GM18508 (cell line): ENCODE measurements around the gene ZNF500.

Source experiments
- ATAC-seq: cut with Tn5 transposase; IDR thresholded peaks from one replicate; pipeline ENCODE4 v1.9.1; 2021; ENCODE audit warnings: moderate number of reproducible peaks; ENCODE audit not compliant: insufficient read depth, unreplicated experiment

Gene ZNF500

DNA sequence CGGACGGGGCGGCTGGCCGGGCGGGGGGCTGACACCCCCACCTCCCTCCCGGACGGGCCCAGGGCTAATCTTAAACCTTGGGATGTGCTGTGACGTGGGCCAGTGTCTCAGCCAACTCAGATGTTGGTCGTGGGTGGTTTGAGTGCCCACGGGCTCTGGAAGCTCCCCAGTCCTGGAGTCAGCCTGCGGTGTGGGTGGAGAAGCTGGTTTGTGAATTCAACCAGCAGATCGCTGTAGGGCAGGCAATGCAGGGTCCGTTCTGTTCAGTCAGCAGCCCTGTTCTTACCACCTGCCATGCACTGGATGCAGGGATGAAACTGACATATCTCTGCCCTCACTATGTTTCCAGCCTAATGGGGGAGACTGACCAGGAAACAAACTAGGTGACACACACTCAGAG lies 8.0 kb upstream of the ZNF500 start:
- ATAC-seq = no peak

DNA sequence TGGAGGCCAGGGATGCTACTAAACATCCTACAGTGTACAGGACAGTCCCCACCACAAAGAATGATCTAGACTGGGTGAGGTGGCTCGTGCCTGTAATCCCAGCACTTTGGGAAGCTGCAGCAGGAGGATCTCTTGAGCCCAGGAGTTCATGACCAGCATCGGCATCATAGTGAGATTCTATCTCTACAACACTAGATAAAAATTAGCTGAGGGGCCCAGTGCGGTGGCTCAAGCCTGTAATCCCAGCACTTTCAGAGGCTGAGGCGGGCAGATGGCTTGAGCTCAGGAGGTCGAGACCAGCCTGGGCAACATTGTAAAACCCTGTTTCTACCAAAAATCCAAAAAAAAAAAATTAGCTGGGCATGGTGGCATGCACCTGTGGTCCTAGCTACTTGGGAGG lies 5.4 kb upstream of the ZNF500 start:
- no peak for ATAC-seq

DNA sequence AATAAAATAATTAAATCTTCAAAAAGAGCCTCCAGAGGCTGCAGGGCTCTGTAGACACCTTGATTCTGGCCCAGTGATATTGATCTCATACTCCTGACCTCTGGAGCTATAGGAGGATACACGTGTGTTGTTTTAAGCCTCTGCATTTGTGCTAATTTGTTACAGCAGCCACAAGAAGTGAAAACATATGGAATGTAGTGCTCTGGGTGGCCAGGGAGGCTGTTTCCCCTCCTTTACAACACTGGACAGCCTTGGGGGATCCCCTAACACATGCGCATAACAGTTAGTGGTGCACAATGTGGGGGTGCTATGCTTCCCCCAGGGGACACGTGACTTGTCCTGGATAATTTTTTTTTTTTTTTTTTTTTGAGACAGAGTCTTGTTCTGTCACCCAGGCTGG lies 4.7 kb upstream of the ZNF500 start:
- no peak for ATAC-seq

DNA sequence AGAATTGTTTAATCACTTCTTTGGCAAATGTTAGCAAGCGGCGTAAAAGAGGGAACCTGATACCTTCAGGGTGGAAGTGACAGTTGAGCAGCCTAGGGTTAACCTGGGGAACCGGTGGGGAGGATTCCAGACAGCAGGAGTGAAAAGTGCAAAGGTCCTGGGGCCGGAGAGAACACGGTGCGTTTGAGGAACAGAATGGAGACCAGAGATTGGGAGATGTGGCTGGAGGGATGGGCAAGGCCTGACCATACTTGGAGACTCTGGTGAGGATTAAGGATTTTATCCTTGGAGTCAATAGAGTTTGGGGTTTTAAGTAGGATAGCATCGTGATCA lies 2.3 kb upstream of the ZNF500 start:
- ATAC-seq = no peak

DNA sequence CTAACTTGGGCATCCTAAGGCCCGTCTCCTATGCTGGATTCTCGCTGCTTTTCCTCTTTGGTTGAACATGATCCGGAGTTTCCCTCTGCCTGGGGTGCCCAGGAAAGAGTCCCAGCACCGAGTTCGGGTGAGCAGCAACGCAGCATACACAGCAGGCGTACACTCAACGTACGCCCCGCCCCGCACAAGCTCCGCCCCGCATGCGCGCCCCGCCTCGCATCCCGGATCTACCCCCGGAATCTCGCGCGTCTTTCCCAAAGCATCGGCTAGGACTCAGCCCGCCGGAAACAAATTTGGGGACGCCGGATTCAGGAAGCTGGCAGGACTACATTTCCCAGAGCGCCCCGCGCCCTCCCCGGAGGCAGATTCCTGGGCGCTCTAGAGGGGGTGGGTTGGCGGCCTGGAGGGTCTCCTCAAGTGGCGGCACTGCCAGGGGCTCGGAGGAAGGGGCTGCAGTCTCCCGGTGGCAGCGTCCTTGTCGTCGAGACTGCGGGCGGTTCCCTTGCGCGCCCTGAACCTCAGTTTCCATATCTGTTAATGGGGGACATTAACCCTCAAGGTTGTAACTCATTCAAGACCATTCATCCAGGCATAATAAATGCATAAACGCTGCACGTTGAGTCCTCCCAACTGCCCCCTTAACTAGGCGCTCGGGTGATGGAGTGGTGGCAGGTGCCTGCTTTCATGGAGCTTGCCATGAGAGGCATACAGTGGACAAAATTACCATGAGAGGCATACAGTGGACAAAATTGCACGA lies 1.8 kb upstream of the ZNF500 start:
- ATAC-seq = peak; percentile 37

DNA sequence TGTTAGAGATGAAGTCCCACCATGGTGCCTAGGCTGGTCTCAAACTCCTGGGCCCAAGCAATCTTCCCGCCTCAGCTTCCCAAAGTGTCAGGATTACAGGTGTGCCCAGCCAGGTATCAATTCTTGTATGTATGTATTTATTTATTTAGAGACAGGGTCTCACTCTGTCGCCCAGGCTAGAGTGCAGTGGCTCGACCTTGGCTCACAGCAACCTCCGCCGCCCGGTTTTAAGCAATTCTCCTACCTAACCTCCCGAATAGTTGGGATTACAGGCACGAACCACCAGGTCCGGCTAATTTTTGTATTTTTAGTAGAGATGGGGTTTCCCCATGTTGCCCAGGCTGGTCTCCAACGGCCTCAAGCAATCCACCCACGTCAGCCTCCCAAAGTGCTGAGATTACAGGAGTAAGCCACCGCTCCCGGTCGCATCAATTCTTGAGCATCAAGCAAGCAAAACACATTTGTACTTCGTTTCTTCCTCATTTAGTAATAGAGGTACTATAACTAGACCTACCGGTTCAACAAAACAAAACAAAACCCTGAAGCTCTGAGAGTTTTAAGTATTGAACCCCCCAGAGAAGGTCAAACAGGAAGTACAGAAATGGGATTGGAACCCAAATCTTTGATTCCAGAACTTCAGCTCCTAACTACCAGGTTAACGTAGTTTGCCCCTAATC lies 1.0 kb upstream of the ZNF500 start:
- no peak for ATAC-seq

DNA sequence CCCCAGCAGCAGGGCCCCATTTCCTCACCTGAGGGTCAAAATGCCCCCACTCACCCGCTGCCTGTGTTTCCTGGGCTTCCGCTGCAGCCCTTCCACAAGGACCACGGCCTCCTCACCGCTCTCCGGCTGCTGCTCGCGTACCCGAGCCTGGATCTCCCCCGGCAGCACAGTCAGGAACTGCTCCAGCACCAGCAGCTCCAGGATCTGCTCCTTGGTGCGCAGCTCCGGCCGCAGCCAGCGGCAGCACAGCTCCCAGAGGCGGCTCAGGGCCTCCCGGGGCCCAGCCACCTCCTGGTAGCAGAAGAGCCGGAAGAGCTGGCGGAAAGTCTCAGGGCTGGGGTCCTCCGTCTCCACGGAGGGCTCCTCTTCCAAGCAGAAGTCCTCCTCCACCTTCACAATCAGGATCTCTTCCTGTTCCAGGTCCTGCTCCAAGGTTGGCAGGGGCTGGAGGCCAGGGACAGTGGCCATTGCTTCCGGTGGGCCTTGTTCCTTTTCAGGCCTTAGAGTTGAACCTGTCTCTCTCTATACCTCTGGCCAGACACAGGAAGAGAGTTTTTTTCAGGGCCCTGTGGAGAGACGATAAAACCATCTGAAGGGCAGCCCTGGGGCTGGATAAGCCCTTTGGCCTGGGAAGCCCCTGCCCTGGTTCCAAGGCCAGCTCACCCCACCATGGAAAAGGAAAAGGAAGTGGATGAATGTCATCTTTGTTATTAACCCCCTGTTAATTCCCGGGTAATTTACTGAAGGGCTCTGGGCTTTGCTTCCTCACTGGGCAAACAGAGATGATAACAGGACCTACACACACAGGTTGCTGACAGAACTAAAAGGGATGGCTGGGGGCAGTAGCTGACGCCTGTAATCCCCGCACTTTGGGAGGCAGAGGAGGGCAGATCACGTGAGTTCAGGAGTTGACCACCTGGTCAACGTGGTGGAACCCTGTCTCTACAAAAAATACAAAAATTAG lies 1.2 kb downstream of the ZNF500 start:
- ATAC-seq = no peak

DNA sequence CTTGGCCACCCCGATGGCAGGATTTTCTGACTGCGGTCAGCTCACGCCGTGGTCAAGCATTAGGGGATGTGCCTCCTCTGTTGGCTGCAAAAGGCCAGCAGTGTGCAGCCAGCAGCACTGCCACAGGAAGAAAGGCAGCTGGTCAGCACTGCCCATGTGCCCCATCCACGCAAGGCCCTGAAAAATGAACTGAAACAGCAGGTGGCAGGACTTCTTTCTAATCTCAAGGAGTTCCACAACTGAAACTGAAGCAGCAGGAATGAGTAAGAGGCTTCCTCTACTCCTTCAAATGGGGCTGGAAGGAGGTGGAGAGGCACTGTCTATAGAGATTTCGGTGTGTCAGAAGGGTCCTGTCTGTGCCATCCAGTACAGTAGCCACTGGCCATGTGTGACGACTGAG lies 3.2 kb downstream of the ZNF500 start:
- no peak for ATAC-seq

DNA sequence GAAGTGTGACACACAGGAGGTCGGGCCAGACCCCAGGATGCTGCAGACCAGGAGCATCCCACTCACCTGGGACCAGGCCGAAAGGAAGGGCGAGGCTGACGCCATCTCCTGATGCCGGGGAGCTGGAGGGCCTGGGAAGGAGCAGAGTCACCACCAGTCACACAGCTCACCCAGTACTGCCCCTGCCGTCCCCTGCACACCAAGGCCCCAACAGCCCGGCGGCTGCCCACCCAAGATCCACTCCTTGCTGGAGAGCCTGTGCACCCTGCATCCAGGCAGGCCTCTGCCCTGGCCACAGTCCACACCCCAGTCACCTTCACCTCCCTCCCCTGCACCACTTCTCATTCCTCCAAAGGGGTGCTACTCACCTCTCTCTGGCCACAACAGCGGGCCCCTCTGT lies 4.8 kb downstream of the ZNF500 start:
- no peak for ATAC-seq

DNA sequence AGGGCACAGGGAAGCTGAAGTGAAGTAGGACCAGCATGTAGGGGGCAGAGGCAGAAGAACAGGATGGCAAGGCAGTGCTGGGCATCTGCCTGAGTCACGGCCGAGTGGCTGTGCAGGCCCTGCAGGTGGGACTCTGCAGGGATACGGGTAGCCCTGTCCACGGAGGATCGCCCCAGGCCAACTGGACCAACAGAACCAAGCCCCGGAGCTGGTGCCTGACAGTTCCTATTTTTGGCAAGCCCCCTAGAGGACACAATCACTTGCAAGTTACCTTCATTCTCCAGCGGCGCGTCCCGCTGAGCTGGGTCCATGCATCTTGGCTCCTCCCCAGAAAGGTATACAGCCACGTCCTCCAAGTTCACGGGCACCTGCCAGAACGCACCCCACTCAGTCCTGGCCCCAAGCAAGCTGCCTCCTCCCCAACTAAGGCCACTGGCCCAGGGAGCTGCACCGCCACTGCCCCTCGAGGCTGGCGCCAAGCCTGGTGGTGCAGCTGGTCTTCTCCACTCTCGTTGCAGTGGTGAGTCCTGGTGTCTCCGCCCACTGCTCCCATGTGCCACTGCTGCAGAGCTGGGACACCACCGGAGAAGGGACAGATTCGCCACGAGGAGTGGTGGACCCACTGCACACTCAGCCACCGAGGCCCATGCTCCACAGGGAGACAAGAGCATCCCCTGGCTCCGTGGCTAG lies 6.6 kb downstream of the ZNF500 start:
- ATAC-seq = no peak

DNA sequence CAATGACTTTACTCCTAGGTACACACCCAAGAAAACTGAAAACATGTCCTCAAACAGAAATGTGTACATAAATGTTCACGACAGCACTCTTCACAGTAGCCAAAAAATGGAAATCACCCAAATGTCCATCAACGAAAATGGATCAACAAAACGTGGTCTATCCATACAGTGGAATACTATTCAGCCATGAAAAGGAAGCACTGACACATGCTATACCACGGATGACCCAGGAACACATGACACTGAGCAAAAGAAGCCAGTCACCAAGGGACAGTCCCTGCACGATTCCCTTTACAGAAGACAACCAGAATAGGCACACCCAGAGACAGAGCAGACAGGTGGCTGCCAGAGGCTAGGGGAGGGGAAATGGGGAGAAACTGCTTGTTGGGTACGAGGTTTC lies 11.3 kb downstream of the ZNF500 start:
- ATAC-seq = no peak

DNA sequence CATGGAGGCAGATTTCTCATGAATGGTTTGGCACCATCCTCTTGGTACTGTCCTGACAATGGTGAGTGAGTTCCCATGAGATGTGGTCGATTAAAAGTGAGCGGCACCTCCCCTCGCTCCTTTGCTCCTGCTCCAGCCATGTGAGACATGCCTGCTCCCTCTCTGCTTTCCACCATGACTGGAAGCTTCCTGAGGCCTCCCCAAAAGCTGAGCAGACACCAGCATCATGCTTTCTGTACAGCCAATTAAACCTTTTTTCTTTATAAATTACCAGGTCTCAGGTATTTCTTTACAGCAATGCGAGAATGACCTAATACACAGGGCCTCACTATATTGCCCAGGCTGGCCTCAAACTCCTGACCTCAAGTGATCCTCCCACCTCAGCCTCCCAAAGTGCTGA lies 12.1 kb downstream of the ZNF500 start:
- no peak for ATAC-seq

DNA sequence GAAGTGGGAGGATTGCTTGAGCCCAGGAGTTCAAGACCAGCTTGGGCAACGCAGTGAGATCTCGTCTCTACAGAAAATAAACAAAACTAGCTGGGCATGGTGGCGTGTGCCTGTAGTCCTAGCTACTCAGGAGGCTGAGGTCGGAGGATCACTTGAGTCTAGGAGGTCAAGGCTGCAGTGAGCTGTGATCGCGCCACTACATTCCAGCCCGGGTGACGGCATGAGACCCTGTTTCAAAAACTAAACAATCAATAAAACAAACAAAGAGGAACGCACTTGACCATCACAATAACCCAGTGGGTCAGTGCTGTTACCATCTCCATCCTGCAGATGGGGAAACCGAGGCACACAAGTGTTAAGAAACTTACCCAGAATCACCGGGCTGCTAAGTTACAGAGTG lies 13.7 kb downstream of the ZNF500 start:
- no peak for ATAC-seq

DNA sequence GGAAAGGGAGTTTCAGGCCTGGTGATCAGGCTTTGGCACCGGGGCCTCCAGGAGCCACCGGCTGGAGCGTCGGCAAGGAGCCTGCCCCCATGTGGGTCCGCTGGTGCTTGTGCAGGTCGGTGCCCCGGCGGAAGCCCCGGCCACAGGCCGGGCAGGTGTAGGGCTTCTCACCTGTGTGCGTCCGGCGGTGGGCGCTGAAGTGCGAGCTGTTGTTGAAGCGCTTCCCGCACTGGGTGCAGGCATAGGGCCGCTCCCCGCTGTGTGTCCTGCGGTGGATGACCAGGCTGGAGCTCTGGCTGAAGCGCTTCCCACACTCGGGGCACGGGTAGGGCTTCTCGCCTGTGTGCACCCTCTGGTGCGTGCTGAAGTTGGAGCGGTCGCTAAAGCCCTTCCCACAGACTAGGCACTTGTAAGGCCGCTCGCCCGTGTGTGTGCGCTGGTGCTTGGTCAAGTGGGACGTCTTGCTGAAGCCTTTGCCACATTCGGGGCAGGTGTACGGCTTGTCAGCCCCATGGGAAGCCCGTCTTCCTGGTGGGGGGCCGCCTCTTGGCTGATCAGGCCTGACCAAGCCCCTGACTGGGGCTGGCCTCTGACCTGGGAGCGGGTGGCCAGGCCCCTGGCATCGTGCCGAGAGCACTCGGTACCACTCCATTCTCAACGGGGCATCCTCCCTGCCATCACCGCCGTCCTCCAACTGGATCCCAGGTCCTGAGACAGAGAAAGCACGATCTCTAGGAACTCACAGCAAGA lies 14.4 kb downstream of the ZNF500 start:
- no peak for ATAC-seq

DNA sequence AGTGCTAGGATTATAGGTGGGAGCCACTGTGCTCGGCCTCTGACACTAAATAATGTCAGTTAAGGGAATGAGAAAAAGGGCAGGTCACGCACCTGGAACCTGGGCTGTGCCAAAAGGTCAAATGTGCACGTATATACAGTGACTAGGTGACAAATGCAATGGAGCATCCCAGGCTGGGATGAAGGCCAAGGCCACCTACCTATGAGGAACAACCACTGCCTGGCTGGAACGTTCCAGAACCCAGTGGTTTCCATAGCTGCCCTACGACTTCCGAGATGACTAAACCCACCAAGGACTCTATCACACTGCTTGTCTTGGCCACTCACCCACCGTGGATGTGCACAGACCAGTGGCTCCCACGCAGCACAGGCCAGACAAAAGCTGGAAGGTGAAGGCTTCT lies 16.1 kb downstream of the ZNF500 start:
- ATAC-seq = no peak

DNA sequence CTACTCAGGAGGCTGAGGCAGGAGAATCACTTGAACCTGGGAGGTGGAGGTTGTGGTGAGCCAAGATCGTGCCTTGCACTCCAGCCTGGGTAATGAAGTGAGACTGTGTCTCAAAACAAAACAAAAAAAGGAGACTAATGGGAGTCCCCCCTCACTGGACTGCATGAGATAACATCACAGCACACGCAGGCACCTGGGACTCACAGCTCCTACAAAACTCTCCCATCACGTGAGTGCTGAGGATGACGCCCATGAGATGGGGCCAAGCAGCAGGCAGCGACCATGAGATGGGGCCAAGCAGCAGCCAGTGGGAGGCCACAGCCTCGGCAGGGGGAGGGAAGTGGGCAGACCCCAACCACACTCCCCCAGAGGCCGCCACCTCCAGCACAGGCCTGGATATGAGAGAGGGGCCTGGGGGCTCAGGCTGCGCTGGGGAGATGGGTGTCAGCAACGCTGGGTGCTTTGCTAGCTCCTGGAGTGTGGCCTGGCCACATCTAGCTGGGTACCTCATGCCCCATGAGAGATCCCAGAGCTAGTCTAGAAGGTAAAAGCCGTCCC lies 17.2 kb downstream of the ZNF500 start:
- ATAC-seq = no peak

DNA sequence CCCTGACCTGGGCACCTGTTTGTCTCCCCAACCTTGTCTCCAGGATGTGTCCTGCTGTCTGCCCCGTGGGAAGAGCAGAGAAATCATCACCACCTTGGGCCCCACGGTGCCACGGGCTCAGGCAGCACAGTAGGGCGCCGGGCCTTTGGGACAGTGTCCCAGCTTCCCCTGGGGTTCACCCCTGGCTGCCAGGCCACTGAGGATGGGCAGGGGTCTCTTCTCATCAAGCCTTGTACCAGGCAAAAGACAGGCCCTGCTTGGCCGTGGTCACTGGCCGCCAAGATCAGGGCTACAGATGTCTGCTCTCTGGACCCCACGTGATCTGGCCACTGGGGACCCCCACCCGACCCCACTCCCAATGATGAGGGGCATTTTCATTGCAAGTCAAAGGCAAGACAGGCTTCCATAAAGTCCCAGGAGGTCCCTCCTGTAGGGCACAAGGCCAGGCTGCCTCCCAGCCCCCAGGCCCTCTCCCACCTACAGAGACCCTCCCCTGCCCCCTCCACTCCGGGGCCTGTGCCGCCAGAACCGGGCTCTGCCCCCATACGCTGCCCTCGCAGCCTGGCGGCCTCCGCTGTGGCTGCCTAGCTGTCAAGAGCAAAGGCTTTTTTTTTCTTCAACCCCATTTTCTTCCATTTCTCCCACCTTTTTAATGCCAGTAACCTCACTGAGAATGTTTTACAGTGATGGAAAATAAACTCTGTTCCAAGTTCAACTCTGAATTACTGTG lies 18.1 kb downstream of the ZNF500 start:
- ATAC-seq = no peak

DNA sequence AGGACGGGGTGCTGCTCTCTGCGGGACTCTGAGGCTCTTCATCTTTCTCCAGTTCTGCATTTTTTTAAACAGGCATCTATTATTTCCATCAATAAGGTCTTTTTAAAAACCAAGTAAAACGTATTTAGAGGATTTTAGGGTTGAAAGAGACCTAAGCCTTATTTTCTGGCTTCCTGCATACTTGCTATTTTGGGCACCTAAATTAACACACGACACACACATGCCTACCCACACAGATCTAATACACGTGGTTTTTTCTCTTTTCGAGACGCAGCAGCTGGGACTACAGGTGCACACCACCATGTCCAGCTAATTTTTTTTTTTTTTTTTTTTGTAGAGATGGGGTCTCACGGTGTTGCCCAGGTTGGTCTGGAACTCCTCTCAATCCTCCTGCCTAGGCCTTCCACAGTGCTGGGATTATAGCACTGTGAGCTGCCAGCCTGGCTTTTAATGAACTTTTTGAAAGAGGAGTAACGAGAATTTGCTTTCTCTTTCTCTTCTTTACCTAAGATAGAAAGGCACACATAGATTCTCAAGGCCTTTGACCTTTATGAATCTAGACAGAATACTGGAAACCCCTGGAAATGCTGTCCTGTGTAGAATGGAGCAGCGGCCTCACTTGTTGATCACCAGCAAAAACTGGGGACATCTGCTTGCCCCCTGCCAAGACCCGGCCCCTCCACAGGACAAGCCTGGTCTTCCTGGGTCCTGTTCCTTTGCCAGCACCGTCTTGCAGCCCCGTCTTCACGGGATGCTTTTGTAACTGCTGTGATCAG lies 18.9 kb downstream of the ZNF500 start:
- no peak for ATAC-seq
